Measurements from ENCODE around the gene APOB.

Gene APOB

GRCh38 chr2:21043744-21044532 lies at the start of gene APOB:
Gene APOB (minus strand): TSS chr2:21044073. CDS start chr2:21043945, 128 bp downstream.
- no peak for DNase-seq (ENCODE audit: low read depth, low spot score)

- no peak for DNase-seq (ENCODE audit: low read depth, low spot score)
Measured at GRCh38 chr2:21092308-21092869, 48.5 kb upstream of the APOB start.

- DNase-seq (ENCODE audit: low read depth, low spot score), result no peak
Measured at GRCh38 chr2:21084401-21084800, 40.5 kb upstream of the APOB start.

- no peak for DNase-seq (ENCODE audit: low read depth, low spot score)
Measured at GRCh38 chr2:21083482-21083881, 39.6 kb upstream of the APOB start.

- no peak for DNase-seq (ENCODE audit: low read depth, low spot score)
Measured at GRCh38 chr2:21078296-21078695, 34.4 kb upstream of the APOB start.

GRCh38 chr2:21072477-21073242 lies 28.8 kb upstream of the APOB start:
- no peak for DNase-seq (ENCODE audit: low read depth, low spot score)

GRCh38 chr2:21070341-21071257 lies 26.7 kb upstream of the APOB start:
- no peak for DNase-seq (ENCODE audit: low read depth, low spot score)

- no peak for DNase-seq (ENCODE audit: low read depth, low spot score)
Measured at GRCh38 chr2:21069746-21070340, 26.0 kb upstream of the APOB start.

- no peak for DNase-seq (ENCODE audit: low read depth, low spot score)
Measured at GRCh38 chr2:21067859-21068537, 24.1 kb upstream of the APOB start.

GRCh38 chr2:21067125-21067524 lies 23.3 kb upstream of the APOB start:
- no peak for DNase-seq (ENCODE audit: low read depth, low spot score)

- DNase-seq (ENCODE audit: low read depth, low spot score), result no peak
Measured at GRCh38 chr2:21059885-21060610, 16.2 kb upstream of the APOB start.

GRCh38 chr2:21057097-21057496 lies 13.2 kb upstream of the APOB start:
- DNase-seq (ENCODE audit: low read depth, low spot score), result no peak

- no peak for DNase-seq (ENCODE audit: low read depth, low spot score)
Measured at GRCh38 chr2:21055879-21056790, 12.3 kb upstream of the APOB start.

GRCh38 chr2:21055451-21055850 lies 11.6 kb upstream of the APOB start:
- no peak for DNase-seq (ENCODE audit: low read depth, low spot score)

GRCh38 chr2:21054011-21054410 lies 10.1 kb upstream of the APOB start:
- no peak for DNase-seq (ENCODE audit: low read depth, low spot score)

- no peak for DNase-seq (ENCODE audit: low read depth, low spot score)
Measured at GRCh38 chr2:21052044-21052443, 8.2 kb upstream of the APOB start.

GRCh38 chr2:21050164-21050563 lies 6.3 kb upstream of the APOB start:
- no peak for DNase-seq (ENCODE audit: low read depth, low spot score)

GRCh38 chr2:21047141-21048009 lies 3.5 kb upstream of the APOB start:
- no peak for DNase-seq (ENCODE audit: low read depth, low spot score)
